Left ventricle myocardium inferior (tissue), 1 donor: ENCODE results near the gene PRUNE1. TPM values are rescaled to one million over a fixed set of nuclear protein-coding genes. Genes with fewer than 3 reads are reported as not detected.

ENCODE experiments used
- DNase-seq: peaks from one replicate; pipeline ENCODE4 v3.0.0-alpha.2; 2020
- H3K27ac ChIP-seq: fragments of 200-600 bp; replicated peaks from 2 replicates; pipeline ENCODE4 v1.8.0; 2021
- H3K27me3 ChIP-seq: fragments of 200-600 bp; 2 replicates; pipeline ENCODE4 v1.8.0; 2021; ENCODE audit warnings: low read depth
- H3K36me3 ChIP-seq: fragments of 200-600 bp; 2 replicates; pipeline ENCODE4 v1.8.0; 2021
- H3K4me1 ChIP-seq: fragments of 200-600 bp; 2 replicates; pipeline ENCODE4 v1.8.0; 2021
- H3K4me3 ChIP-seq: fragments of 200-600 bp; 2 replicates; pipeline ENCODE4 v1.8.0; 2021; ENCODE audit warnings: mild to moderate bottlenecking, moderate library complexity
- H3K9me3 ChIP-seq: fragments of 200-600 bp; replicated peaks from 2 replicates; pipeline ENCODE4 v1.8.0; 2021
- CTCF ChIP-seq: fragments of 200-600 bp; IDR thresholded peaks from 2 replicates; pipeline ENCODE4 v1.8.0; 2021; ENCODE audit warnings: antibody characterized with exemption, mild to moderate bottlenecking, borderline replicate concordance
- intact Hi-C: fragments of 100-400 bp; cut with micrococcal nuclease; formaldehyde crosslinking; loops from one replicate; pipeline ENCODE4 v1.11.0; 2022
- total RNA-seq: library from RNA; stranded (reverse); fragmentation: NEBNext Ultra II Directional; extraction: Animal tissue kit (Norgen Biotek cat#: 25700); gene quantifications from one replicate; pipeline ENCODE4 v1.2.1, GENCODE V29; 2021
- donor health status: DM: no; HTN: yes; CAD: no; lungs with severe emphysema.

The PRUNE1 gene
- total RNA-seq, 1 donor from 2014 or later, result 42.8 TPM

GRCh38 chr1:150997949-150998348 is 10.3 kb upstream of the PRUNE1 start:
- no peak overlapping the region for H3K4me3 ChIP-seq
- DNase-seq, result no peak
- no peak overlapping the region for H3K27ac ChIP-seq
- H3K36me3 ChIP-seq, result peaks cover 60% of the 10 kb centered on the region
- no peak for TF ChIP-seq CTCF
- peaks cover 36% of the 10 kb centered on the region for H3K4me1 ChIP-seq
- H3K27me3 ChIP-seq, result no peaks in the 10 kb centered on the region
- intact Hi-C loops, result no loop called here
- H3K9me3 ChIP-seq, result no peaks in the 10 kb centered on the region

- H3K9me3 ChIP-seq, result no peaks in the 10 kb centered on the region
- TF ChIP-seq CTCF, result no peak
- peak overlapping the region; percentile 1 for H3K27ac ChIP-seq
- H3K4me1 ChIP-seq, result peaks cover 48% of the 10 kb centered on the region
- H3K4me3 ChIP-seq, result no peak overlapping the region
- no peak for DNase-seq
- H3K27me3 ChIP-seq, result no peaks in the 10 kb centered on the region
- intact Hi-C loops, result no loop called here
- H3K36me3 ChIP-seq, result peaks cover 60% of the 10 kb centered on the region
Observed at GRCh38 chr1:150999051-150999674, 9.1 kb upstream of the PRUNE1 start.

GRCh38 chr1:150999926-151000325 is 8.3 kb upstream of the PRUNE1 start:
- Histone ChIP-seq H3K4me1 (peaks cover 53% of the 10 kb centered on the region), H3K27me3 (no peaks in the 10 kb centered on the region), H3K36me3 (peaks cover 60% of the 10 kb centered on the region), H3K4me3 (no peak overlapping the region), H3K27ac (no peak overlapping the region), H3K9me3 (no peaks in the 10 kb centered on the region)
- no peak for TF ChIP-seq CTCF
- intact Hi-C loops, result loop anchor here (10.0 kb wide), 1 partner anchor 65 kb away; the partner anchor contains the start of gene MLLT11
- no peak for DNase-seq

GRCh38 chr1:151000408-151000807 is 7.8 kb upstream of the PRUNE1 start:
- no peak for TF ChIP-seq CTCF
- H3K27me3 ChIP-seq, result no peaks in the 10 kb centered on the region
- intact Hi-C loops, result loop anchor here (10.0 kb wide), 1 partner anchor 64 kb away; the partner anchor contains the start of gene MLLT11
- H3K27ac ChIP-seq, result no peak overlapping the region
- H3K9me3 ChIP-seq, result no peaks in the 10 kb centered on the region
- no peak overlapping the region for H3K4me3 ChIP-seq
- H3K4me1 ChIP-seq, result peaks cover 53% of the 10 kb centered on the region
- H3K36me3 ChIP-seq, result peaks cover 60% of the 10 kb centered on the region
- no peak for DNase-seq

GRCh38 chr1:151001602-151002001 is 6.6 kb upstream of the PRUNE1 start:
- peak overlapping the region; percentile 68 for H3K27ac ChIP-seq
- intact Hi-C loops, result loop anchor here (10.0 kb wide), 1 partner anchor 63 kb away; the partner anchor contains the start of gene MLLT11
- no peaks in the 10 kb centered on the region for H3K9me3 ChIP-seq
- no peaks in the 10 kb centered on the region for H3K27me3 ChIP-seq
- peaks cover 54% of the 10 kb centered on the region for H3K4me1 ChIP-seq
- DNase-seq, result no peak
- no peak overlapping the region for H3K4me3 ChIP-seq
- TF ChIP-seq CTCF, result no peak
- H3K36me3 ChIP-seq, result peaks cover 60% of the 10 kb centered on the region
